GM12875 (cell line): ENCODE data around the gene EMP2.

Source experiments
- H3K4me3 ChIP-seq: one replicate; pipeline ENCODE4 v1.5.1; 2011; ENCODE audit warnings: low read depth, low read length, control low read depth
- TF ChIP-seq, protein P1 (sequence below): IDR thresholded peaks from 2 replicates; pipeline ENCODE4 v1.5.1; 2011; ENCODE audit warnings: low read depth, mild to moderate bottlenecking, control low read depth, inconsistent platforms, low read length, moderate library complexity, borderline replicate concordance; ENCODE audit not compliant: insufficient read depth

The EMP2 gene

GRCh38 chr16:10608687-10609401, 28.4 kb upstream of the EMP2 start:
- TF ChIP-seq, protein P1, sequence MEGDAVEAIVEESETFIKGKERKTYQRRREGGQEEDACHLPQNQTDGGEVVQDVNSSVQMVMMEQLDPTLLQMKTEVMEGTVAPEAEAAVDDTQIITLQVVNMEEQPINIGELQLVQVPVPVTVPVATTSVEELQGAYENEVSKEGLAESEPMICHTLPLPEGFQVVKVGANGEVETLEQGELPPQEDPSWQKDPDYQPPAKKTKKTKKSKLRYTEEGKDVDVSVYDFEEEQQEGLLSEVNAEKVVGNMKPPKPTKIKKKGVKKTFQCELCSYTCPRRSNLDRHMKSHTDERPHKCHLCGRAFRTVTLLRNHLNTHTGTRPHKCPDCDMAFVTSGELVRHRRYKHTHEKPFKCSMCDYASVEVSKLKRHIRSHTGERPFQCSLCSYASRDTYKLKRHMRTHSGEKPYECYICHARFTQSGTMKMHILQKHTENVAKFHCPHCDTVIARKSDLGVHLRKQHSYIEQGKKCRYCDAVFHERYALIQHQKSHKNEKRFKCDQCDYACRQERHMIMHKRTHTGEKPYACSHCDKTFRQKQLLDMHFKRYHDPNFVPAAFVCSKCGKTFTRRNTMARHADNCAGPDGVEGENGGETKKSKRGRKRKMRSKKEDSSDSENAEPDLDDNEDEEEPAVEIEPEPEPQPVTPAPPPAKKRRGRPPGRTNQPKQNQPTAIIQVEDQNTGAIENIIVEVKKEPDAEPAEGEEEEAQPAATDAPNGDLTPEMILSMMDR, result no peak
- no peak overlapping the region for H3K4me3 ChIP-seq

DNA sequence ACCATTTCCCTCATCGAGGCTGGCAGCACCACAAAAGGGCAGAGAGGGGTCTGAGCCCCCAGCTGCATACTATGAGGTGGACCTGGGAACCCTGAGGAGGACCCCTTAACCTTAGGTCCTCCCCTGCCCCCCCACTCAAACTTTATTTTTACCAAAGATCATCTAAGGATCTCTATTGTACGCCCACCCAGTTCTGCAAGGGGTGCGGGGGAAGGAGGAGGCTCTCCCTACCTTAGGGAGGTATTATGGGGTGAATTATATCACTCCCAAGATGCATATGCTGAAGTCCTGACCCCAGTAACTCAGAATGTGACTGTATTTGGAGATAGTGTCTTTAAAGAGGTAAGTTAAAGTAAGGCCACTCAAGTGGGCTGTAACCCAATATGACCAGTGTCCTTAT, 26.8 kb upstream of the EMP2 start:
- TF ChIP-seq, protein P1, result no peak
- H3K4me3 ChIP-seq, result no peak overlapping the region

DNA sequence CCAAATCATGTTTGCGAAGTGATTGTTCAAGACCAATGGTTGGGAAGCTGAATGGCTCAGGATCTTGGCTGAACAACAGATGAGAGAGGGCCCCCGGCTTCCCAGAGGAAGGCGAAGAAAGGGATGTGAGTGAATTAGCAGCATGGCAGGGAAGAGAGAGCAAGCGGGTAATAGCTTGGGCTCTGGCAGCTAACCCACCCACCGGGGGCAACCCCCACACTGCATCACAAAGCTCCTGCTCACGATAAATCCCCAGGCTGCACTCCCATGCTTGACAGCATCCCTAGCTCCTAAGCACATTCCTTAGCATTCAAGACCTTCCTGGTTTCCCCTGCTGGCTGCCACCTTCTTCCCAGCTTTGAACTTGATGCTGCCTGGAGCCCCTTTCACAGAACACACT, 26.2 kb upstream of the EMP2 start:
- TF ChIP-seq, protein P1, result no peak
- no peak overlapping the region for H3K4me3 ChIP-seq

GRCh38 chr16:10605636-10606035, 25.2 kb upstream of the EMP2 start:
- TF ChIP-seq, protein P1, result no peak
- H3K4me3 ChIP-seq, result no peak overlapping the region

DNA sequence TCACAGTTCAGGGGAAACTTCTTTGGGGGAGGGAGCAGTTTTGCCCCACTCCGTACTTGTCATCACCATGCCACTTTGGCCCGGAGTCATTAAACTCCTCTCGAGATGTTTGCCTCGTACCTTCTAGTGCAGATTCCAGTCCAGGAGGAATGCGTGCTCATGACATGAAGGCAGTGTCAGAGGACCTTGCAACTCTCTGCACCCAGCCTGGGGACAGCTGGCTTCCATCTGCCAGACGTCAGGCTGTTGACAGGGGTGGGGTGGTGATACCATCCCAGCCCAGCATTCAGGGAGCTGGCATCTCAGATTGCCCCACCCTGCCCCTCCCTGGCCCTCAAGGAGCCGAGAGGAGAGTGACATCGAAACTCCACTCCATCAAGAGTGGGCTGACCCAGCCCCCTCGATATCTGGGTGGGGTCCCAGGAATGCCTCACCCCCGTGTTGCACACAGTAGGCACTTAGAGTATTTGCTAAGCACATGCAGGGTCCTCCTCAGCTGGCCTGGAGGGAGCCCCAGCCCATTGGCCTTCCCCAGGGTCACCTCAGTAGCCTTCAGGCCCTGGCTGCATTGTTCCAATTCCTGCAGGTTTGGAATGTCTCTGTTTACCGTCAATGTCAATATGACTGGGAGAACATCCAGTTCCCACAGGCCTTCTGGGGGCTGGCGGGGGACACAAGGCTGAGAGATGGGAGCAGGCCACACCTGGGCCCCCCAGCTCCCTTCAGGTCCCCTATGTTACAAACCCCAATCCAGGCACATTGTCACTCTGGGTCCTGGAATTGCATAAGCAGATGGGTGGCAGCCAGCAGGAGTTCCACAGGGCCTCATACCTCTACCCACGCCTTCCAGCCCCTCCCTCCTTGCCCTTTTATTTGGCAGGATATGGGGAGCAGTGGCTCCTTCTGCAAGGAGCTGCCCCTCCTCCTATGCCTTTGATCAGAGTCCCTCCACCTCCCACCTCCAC, 21.3 kb upstream of the EMP2 start:
- TF ChIP-seq, protein P1, result no peak
- H3K4me3 ChIP-seq, result no peak overlapping the region

DNA sequence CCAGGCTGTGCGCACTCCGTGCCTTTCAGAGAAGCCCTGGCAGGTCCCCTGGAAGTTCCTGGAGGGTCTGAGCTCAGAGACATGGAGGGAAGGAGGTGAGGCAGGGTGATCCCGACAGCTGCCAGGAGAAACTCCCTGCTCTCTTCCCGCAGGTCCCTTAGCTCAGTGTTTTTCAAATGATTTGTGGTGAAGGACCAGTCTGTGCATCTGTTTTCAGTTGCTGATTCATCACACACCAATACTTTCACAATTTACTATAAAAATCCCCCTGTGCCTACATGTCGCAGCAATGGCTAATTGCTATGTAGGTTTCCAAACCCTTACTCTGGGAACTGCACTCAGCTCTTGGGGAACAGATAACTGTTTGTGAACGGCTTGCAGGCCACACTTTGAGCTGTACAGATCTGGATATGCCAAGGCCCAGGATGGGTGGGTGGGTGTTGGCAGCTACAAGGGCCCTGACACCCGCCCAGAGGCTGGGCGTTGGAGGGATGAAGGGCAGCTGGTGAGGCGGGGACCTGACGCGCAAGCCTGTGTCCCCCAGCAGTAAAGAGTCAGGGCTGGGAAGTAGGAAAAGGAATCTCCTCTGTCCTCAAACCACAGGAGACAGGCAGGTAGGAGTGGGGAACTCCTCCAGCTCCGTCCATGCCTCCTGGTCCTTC, 20.5 kb upstream of the EMP2 start:
- H3K4me3 ChIP-seq, result no peak overlapping the region
- TF ChIP-seq, protein P1, result no peak
